Bronchial smooth muscle cell (primary cell): ENCODE measurements around the gene BICRAL. TPM values are rescaled to one million over a fixed set of nuclear protein-coding genes. Genes with fewer than 3 reads are reported as not detected.

Experiments used
- total RNA-seq: library from RNA; depleted of rRNA; stranded (reverse); fragments of >200 nt; gene quantifications from 2 replicates; pipeline ENCODE4 v1.2.1, GENCODE V29; 2014

BICRAL gene
- 3.3 and 4.6 TPM in 2 replicates for total RNA-seq

GRCh38 chr6:42781796-42782688 lies at the start of gene BICRAL:
Gene BICRAL, plus strand, starts transcription at chr6:42782052. Its CDS starts 39,971 bp downstream, at chr6:42822023.

GRCh38 chr6:42745640-42746462 lies 36.0 kb upstream of the BICRAL start, which contains the start of gene TBCC:
Gene TBCC, minus strand, starts transcription at chr6:42746103. Its CDS starts 30 bp downstream, at chr6:42746073.

GRCh38 chr6:42879372-42880239 lies 97.8 kb downstream of the BICRAL start, which contains the start of gene RPL7L1:
Gene RPL7L1, plus strand, starts transcription at chr6:42879616. Its CDS starts 295 bp downstream, at chr6:42879911.

GRCh38 chr6:42915732-42916131 lies 133.9 kb downstream of the BICRAL start, which contains the start of gene PTCRA:
Gene PTCRA, plus strand, starts transcription at chr6:42916053. Its CDS starts 17 bp downstream, at chr6:42916070.

Other genes with a start within 250 kb of the BICRAL start
- 22.7 and 27.2 TPM in 2 replicates for gene UBR2, start 218.0 kb upstream of the BICRAL start, total RNA-seq
- gene PRPH2, start 59.5 kb upstream of the BICRAL start, total RNA-seq: 4.9 and 5.2 TPM in 2 replicates
- 35.5 and 40.4 TPM in 2 replicates for gene TBCC, start 35.9 kb upstream of the BICRAL start, total RNA-seq
- gene RPL7L1, start 97.6 kb downstream of the BICRAL start, total RNA-seq: 51.9 and 80.4 TPM in 2 replicates
- gene PTCRA, start 134.0 kb downstream of the BICRAL start, total RNA-seq: not detected in 2 replicates
- 26.8 and 29.3 TPM in 2 replicates for gene CNPY3, start 147.4 kb downstream of the BICRAL start, total RNA-seq
- gene GNMT, start 178.7 kb downstream of the BICRAL start, total RNA-seq: 0.32 and 0.77 TPM in 2 replicates
- gene PEX6, start 197.1 kb downstream of the BICRAL start, total RNA-seq: 26.3 and 37.4 TPM in 2 replicates
- gene PPP2R5D, start 202.5 kb downstream of the BICRAL start, total RNA-seq: 30.3 and 38.2 TPM in 2 replicates
- 65.2 and 72.3 TPM in 2 replicates for gene MEA1, start 231.9 kb downstream of the BICRAL start, total RNA-seq
- 43.7 and 56.8 TPM in 2 replicates for gene KLHDC3, start 232.2 kb downstream of the BICRAL start, total RNA-seq
- gene RRP36, start 239.6 kb downstream of the BICRAL start, total RNA-seq: 48.5 and 73.9 TPM in 2 replicates